Measurements from ENCODE around the gene AIFM1. TPM values are rescaled to one million over a fixed set of nuclear protein-coding genes. Genes with fewer than 3 reads are reported as not detected.
"Not testable (repeated sequence)": the region's sequence is repeated elsewhere in the genome, so short reads cannot be mapped to it uniquely, and the experiment has no call there.

Gene AIFM1
- total and polyA plus RNA-seq, 12 donors, result 37.4 to 163 (median 69.6) TPM

DNA sequence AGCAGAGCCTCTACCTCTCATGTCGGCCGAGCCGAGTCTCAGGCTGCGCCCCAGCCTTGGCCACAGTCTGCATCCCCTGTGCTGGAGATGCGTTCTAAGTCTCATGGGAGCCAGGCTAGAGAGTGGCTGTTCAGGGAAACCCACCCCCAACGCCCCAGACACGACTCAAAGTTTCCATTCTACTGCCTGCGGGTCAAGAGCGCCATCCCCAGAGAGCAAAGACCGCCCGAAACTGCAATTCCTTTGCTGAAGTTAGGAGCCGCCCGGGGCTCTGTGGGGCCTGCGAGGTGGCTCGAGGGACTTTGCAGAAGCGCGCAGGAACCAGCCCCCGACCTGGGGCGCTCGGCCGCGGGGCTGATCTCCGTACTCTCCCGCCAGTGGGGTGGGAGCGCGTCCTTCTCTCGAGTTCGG lies 45.3 kb downstream of the AIFM1 start:
- H3K27ac ChIP-seq, result peak overlapping the region in 3 of 5 donors; percentile 32 to 86 (median 75)
- no peaks in the 10 kb centered on the region for H3K4me1 ChIP-seq (replicated peaks in 1 of 2)
- intact Hi-C loops (cut with DNase I), result loop anchor here in 1 of 2 donors (10.0 kb wide), 1 partner anchor 74 kb away; no protein-coding TSS in a partner anchor
- no peaks in the 10 kb centered on the region for H3K27me3 ChIP-seq
- DNase-seq, result no peak
- 30 to 56% (median 37%) methylated on average over 19 to 28 of the region's 28 CpGs for whole genome bisulfite sequencing, 4 donors
- H3K9me3 ChIP-seq (replicated peaks in 1 of 3), result no peaks in the 10 kb centered on the region
- no peaks in the 10 kb centered on the region for H3K36me3 ChIP-seq (replicated peaks in 1 of 2)
- peak overlapping the region in 1 of 4 donors; percentile 42 for H3K4me3 ChIP-seq
- no peak for TF ChIP-seq POLR2A (IDR thresholded peaks at IDR 0.05)
- TF ChIP-seq, protein P1, sequence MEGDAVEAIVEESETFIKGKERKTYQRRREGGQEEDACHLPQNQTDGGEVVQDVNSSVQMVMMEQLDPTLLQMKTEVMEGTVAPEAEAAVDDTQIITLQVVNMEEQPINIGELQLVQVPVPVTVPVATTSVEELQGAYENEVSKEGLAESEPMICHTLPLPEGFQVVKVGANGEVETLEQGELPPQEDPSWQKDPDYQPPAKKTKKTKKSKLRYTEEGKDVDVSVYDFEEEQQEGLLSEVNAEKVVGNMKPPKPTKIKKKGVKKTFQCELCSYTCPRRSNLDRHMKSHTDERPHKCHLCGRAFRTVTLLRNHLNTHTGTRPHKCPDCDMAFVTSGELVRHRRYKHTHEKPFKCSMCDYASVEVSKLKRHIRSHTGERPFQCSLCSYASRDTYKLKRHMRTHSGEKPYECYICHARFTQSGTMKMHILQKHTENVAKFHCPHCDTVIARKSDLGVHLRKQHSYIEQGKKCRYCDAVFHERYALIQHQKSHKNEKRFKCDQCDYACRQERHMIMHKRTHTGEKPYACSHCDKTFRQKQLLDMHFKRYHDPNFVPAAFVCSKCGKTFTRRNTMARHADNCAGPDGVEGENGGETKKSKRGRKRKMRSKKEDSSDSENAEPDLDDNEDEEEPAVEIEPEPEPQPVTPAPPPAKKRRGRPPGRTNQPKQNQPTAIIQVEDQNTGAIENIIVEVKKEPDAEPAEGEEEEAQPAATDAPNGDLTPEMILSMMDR (IDR thresholded peaks at IDR 0.05), result no peak

DNA sequence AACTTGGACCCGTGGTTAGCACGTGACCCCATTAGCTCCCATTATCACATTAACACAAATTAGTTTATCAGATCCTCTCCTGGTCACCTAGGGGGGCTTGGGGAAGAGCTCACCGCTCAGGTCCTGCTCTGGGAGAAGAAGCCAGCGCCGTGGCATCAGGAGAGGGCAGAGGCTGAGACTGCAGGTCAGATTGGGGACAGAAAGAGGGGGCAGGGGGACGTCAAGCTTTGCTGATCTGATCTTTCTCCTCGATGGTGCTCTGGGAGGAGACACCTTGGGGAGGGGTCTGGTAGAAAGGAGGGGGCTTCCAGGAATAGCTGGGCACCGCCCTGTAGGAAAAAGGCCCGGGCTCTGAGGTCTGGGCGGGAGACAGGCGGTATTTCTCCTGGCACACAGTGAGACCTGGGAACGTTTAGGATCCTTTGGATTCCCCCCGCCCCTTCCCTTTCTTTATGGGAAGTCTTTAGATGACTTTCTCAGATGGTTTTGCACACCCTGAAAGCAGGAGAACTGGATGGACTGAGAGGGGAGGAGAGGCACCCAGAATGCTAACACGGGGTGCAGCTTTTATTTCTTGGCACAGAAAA lies 46.2 kb downstream of the AIFM1 start:
- intact Hi-C loops (cut with DNase I), result loop anchor here in 1 of 2 donors (5.0 kb wide), 1 partner anchor 37 kb away; no protein-coding TSS in a partner anchor
- Histone ChIP-seq H3K4me3 (no peak overlapping the region), H3K27me3 (no peaks in the 10 kb centered on the region), H3K9me3 (replicated peaks in 1 of 3) (no peaks in the 10 kb centered on the region), H3K36me3 (replicated peaks in 1 of 2) (no peaks in the 10 kb centered on the region), H3K4me1 (replicated peaks in 1 of 2) (no peaks in the 10 kb centered on the region), H3K27ac (peak overlapping the region in 2 of 5 donors; percentile 26 to 39)
- DNase-seq, result no peak
- TF ChIP-seq, protein P1 (IDR thresholded peaks at IDR 0.05), result no peak
- no peak for TF ChIP-seq POLR2A (IDR thresholded peaks at IDR 0.05)
- WGBS, 4 donors, result 64 to 79% (median 71%) methylated on average over 8 to 14 of the region's 14 CpGs

DNA sequence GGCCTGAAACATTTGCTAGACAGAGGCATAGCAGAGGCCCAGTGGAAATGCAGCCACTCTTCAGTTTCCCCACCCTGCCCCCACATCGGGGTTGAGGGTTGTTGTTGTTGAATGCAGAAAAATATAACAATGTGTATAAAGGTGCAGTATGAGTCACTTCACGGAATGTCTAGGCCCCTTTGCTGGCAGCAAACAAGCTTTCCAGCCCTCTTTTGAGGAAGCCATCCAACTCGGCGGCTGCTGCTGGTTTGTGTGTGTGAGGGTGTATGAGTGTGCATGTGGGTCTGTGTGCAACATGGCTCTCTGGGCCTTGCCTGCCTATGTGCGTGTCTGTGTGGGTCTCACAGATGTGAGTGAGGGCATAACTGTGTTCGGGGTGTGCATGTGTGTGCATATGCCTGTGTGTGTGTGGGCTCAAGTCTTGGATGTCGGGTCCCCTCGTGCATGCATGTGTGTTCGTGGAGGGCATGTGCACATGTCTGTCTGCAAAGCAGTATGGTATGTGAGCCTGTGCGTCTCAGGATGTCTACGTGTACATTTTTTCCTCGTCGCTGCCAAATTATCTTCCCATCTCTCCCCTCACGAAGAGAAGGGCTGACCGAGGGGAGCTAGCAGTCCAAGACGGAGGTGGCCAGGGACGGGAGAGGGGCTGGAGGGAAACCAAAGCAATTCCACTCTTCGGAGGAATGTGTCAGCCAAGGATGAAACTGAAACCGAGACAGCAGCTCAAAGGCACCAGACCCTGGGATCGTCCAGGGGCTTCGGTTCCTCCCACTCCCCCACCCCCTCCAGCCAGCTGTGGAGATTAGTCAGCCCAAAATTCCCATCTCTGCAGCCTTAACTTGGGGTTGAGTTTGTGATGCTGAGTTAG lies 47.0 kb downstream of the AIFM1 start:
- no peaks in the 10 kb centered on the region for H3K4me1 ChIP-seq (replicated peaks in 1 of 2)
- H3K27me3 ChIP-seq, result no peaks in the 10 kb centered on the region
- TF ChIP-seq, protein P1 (IDR thresholded peaks at IDR 0.05), result no peak
- TF ChIP-seq POLR2A (IDR thresholded peaks at IDR 0.05), result no peak
- peak in 1 of 7 donors; percentile 20 for DNase-seq
- H3K4me3 ChIP-seq, result no peak overlapping the region
- H3K9me3 ChIP-seq (replicated peaks in 1 of 3), result no peaks in the 10 kb centered on the region
- intact Hi-C loops (cut with DNase I), result loop anchor here in 1 of 2 donors (5.0 kb wide), 1 partner anchor 36 kb away; no protein-coding TSS in a partner anchor
- 54 to 69% (median 61%) methylated on average over 14 to 21 of the region's 21 CpGs for WGBS, 4 donors
- H3K27ac ChIP-seq, result peak overlapping the region in 2 of 5 donors; percentile 26 to 39
- no peaks in the 10 kb centered on the region for H3K36me3 ChIP-seq (replicated peaks in 1 of 2)

DNA sequence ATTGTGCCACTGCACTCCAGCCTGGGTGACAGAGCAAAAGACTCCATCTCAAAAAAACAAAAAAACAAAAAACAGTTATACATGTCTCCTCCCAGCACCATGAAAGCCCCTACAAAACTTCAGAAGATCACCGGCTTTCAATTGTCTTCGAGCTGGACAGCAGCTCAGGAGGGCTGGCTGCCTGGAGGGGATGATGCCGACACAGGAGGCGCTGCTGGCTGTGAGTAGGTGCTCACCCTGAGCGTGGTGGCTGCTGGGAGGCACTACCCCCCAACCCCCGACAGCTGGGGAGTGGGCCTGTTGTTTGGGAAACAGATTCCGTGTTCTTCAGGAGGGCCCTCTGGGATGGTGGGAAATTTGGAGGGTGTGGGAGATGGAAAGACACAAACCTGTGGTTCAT lies 48.5 kb downstream of the AIFM1 start:
- DNase-seq, result no peak
- intact Hi-C loops (cut with DNase I), result loop anchor here in 1 of 2 donors (5.0 kb wide), 1 partner anchor 35 kb away; no protein-coding TSS in a partner anchor

DNA sequence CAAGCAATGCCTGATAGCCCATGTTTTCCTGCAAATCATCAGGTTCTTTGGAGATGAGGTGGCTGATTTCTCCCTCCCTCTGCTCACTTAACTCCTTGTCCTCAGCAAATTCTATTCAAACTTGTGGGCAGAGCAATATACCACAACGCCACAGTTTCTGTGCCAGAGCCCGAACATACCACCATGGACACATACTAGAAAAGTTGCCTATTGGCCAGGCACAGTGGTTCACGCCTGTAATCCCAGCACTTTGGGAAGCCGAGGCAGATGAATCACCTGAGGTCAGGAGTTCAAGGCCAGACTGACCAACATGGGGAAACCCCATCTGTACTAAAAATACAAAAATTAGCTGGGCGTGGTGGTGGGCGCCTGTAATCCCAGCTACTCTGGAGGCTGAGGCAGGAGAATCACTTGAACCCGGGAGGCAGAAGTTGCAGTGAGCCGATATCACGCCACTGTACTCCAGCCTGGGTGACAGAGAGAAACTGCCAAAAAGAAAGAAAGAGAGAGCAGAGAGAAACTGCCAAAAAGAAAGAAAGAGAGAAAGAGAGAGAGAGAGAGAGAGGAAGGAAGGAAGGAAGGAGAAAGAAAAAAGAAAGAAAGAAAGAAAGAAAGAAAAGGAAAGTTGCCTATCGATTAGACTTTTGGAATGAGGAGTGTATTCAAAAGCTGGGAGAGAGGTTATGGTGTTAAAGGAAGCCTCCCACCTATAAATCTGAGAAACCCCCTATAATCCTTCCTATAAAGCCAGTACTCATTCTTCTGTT lies 50.3 kb downstream of the AIFM1 start:
- 74 to 85% (median 80%) methylated on average over 10 of the region's 10 CpGs for WGBS, 4 donors
- H3K9me3 ChIP-seq (replicated peaks in 1 of 3); DNase-seq; H3K36me3 ChIP-seq (replicated peaks in 1 of 2); H3K4me1 ChIP-seq (replicated peaks in 1 of 2); H3K4me3 ChIP-seq; H3K27ac ChIP-seq; H3K27me3 ChIP-seq: not testable (repeated sequence)
- intact Hi-C loops (cut with DNase I), result loop anchor here in 1 of 2 donors (5.0 kb wide), 1 partner anchor 33 kb away; no protein-coding TSS in a partner anchor

More for the DNA sequence above, 48.5 kb downstream of the AIFM1 start:
- WGBS, 4 donors, result 84 to 100% (median 91%) methylated on average over 2 to 7 of the region's 7 CpGs
- Histone ChIP-seq H3K9me3 (replicated peaks in 1 of 3) (no peaks in the 10 kb centered on the region), H3K36me3 (replicated peaks in 1 of 2) (no peaks in the 10 kb centered on the region), H3K27me3 (no peaks in the 10 kb centered on the region), H3K27ac (no peak overlapping the region), H3K4me1 (replicated peaks in 1 of 2) (no peaks in the 10 kb centered on the region), H3K4me3 (no peak overlapping the region)
- TF ChIP-seq, protein P1 (IDR thresholded peaks at IDR 0.05), result no peak
- no peak for TF ChIP-seq POLR2A (IDR thresholded peaks at IDR 0.05)
